Measurements from ENCODE around the gene RFX6.
A peak's percentile ranks its signal among the peaks of the same experiment; 100 is the strongest.

Gene RFX6

GRCh38 chr6:116933485-116933884 is 56.4 kb downstream of the RFX6 start (continued):
- TF ChIP-seq PRDM2 (tag by site-specific recombination; IDR thresholded peaks at IDR 0.05; ENCODE audit: borderline replicate concordance) (no peak), ZNF37A (tag by site-specific recombination; IDR thresholded peaks at IDR 0.05) (no peak), GFI1B (tag by site-specific recombination; IDR thresholded peaks at IDR 0.05) (no peak), BCL11B (tag by site-specific recombination; IDR thresholded peaks at IDR 0.05; ENCODE audit: low read depth) (no peak)

GRCh38 chr6:116938305-116938704 is 61.3 kb downstream of the RFX6 start:
- Histone ChIP-seq H3K9me3 (ENCODE audit: control insufficient read depth, insufficient read depth, low read depth, low read length) (no peaks in the 10 kb centered on the region), H3K4me1 (ENCODE audit: control insufficient read depth, insufficient read depth, low read length) (peaks cover 6% of the 10 kb centered on the region; the same call in 1 of the 2 replicates), H3K27ac (ENCODE audit: extremely low read depth, low read depth, low read length) (no peak overlapping the region), H3K4me3 (ENCODE audit: low read depth, low read length) (no peak overlapping the region), H3K36me3 (ENCODE audit: control insufficient read depth in 2 of 2, insufficient read depth in 1 of 2, low read length in 2 of 2) (no peaks in the 10 kb centered on the region)
- TF ChIP-seq ZNF610 (tag by site-specific recombination; IDR thresholded peaks at IDR 0.05; ENCODE audit: borderline replicate concordance) = no peak
- peak; percentile 96 for TF ChIP-seq ZNF140 (tag by site-specific recombination; IDR thresholded peaks at IDR 0.05)
- POLR2A ChIA-PET = no interaction called here
- CTCF ChIA-PET = interaction anchor here (0.7 to 1.1 kb wide), 3 partner anchors 30 to 57 kb away, joined by 3 to 4 read pairs (median 3); no protein-coding TSS in a partner anchor

- H3K36me3 ChIP-seq (ENCODE audit: control insufficient read depth in 2 of 2, insufficient read depth in 1 of 2, low read length in 2 of 2) = no peaks in the 10 kb centered on the region
- ChIA-PET POLR2A (no interaction called here), CTCF (interaction anchor here (0.6 to 1.5 kb wide), 7 partner anchors 15 to 725 kb away, joined by 3 to 6 read pairs (median 3); no protein-coding TSS in a partner anchor)
- TF ChIP-seq SCRT2 (tag by site-specific recombination; IDR thresholded peaks at IDR 0.05) = no peak
- peak; percentile 40; the same call in 1 of the 2 replicates for TF ChIP-seq CTCF (tag by site-specific recombination; IDR thresholded peaks at IDR 0.05)
- H3K4me3 ChIP-seq (ENCODE audit: low read depth, low read length) = no peak overlapping the region
- H3K27ac ChIP-seq (ENCODE audit: extremely low read depth, low read depth, low read length) = no peak overlapping the region
- peaks cover 13% of the 10 kb centered on the region for H3K4me1 ChIP-seq (ENCODE audit: control insufficient read depth, insufficient read depth, low read length)
- no peaks in the 10 kb centered on the region for H3K9me3 ChIP-seq (ENCODE audit: control insufficient read depth, insufficient read depth, low read depth, low read length)
These were observed 64.7 kb downstream of the RFX6 start for GRCh38 chr6:116941727-116942126.

GRCh38 chr6:116945809-116946208 is 68.8 kb downstream of the RFX6 start:
- Histone ChIP-seq H3K4me3 (ENCODE audit: low read depth, low read length) (peak overlapping the region; percentile 3; the same call in 1 of the 2 replicates), H3K27ac (ENCODE audit: extremely low read depth, low read depth, low read length) (no peak overlapping the region; the same call in 1 of the 2 replicates), H3K9me3 (ENCODE audit: control insufficient read depth, insufficient read depth, low read depth, low read length) (no peaks in the 10 kb centered on the region), H3K36me3 (ENCODE audit: control insufficient read depth in 2 of 2, insufficient read depth in 1 of 2, low read length in 2 of 2) (no peaks in the 10 kb centered on the region), H3K4me1 (ENCODE audit: control insufficient read depth, insufficient read depth, low read length) (peaks cover 23% of the 10 kb centered on the region)
- POLR2A ChIA-PET = interaction anchor here (1.0 kb wide), 1 partner anchor 9 kb away, joined by 3 read pairs; no protein-coding TSS in a partner anchor
- CTCF ChIA-PET = interaction anchor here (1.0 kb wide), 1 partner anchor 23 kb away, joined by 4 read pairs; no protein-coding TSS in a partner anchor
- TF ChIP-seq ZNF354C (tag by site-specific recombination; IDR thresholded peaks at IDR 0.05; ENCODE audit: borderline replicate concordance, low read depth) = no peak
- TF ChIP-seq ZFP41 (tag by site-specific recombination; IDR thresholded peaks at IDR 0.05; ENCODE audit: borderline replicate concordance) = no peak
- peak; percentile 93 for TF ChIP-seq PRDM10 (tag by site-specific recombination; IDR thresholded peaks at IDR 0.05)
- no peak for TF ChIP-seq ZNF473 (tag by site-specific recombination; IDR thresholded peaks at IDR 0.05)
- no peak for TF ChIP-seq ZNF510 (tag by site-specific recombination; IDR thresholded peaks at IDR 0.05; ENCODE audit: insufficient replicate concordance)
- TF ChIP-seq BCL6B (tag by site-specific recombination; IDR thresholded peaks at IDR 0.05) = no peak
- TF ChIP-seq ZNF311 (tag by site-specific recombination; IDR thresholded peaks at IDR 0.05; ENCODE audit: borderline replicate concordance) = no peak
- peak; percentile 94 for TF ChIP-seq KLF8 (tag by site-specific recombination; IDR thresholded peaks at IDR 0.05)

All from HEK293 (cell line).